KMS-11 (cell line): Measurements from ENCODE around the gene RTP5.

Experiments used
- H2AFZ ChIP-seq: fragments of 200-600 bp; sonication (generic); 2 replicates; pipeline ENCODE4 v1.6.1; 2016; ENCODE audit warnings: antibody characterized with exemption, mixed run types, low read depth
- H3K27ac ChIP-seq: fragments of 200-600 bp; sonication (generic); 2 replicates; pipeline ENCODE4 v1.6.1; 2016; ENCODE audit warnings: mild to moderate bottlenecking, mixed run types
- H3K27me3 ChIP-seq: fragments of 200-600 bp; sonication (generic); 2 replicates; pipeline ENCODE4 v1.6.1; 2017; ENCODE audit warnings: mild to moderate bottlenecking, low read depth, mixed run types, moderate library complexity; ENCODE audit not compliant: insufficient read depth
- H3K36me3 ChIP-seq: fragments of 200-600 bp; sonication (generic); 2 replicates; pipeline ENCODE4 v1.6.1; 2017; ENCODE audit warnings: mild to moderate bottlenecking, mixed run types; ENCODE audit not compliant: insufficient read depth
- H3K4me1 ChIP-seq: fragments of 200-600 bp; sonication (generic); 2 replicates; pipeline ENCODE4 v1.6.1; 2016; ENCODE audit warnings: mild to moderate bottlenecking, low read depth, mixed run types; ENCODE audit not compliant: poor library complexity, severe bottlenecking
- H3K4me2 ChIP-seq: fragments of 200-600 bp; sonication (generic); 2 replicates; pipeline ENCODE4 v1.7.0; 2016; ENCODE audit warnings: mild to moderate bottlenecking, mixed run types
- H3K4me3 ChIP-seq: fragments of 200-600 bp; sonication (generic); IDR thresholded peaks from 2 replicates; pipeline ENCODE4 v1.6.1; 2017; ENCODE audit warnings: low read depth, low read length, mixed read lengths; ENCODE audit not compliant: insufficient read depth
- H3K79me2 ChIP-seq: fragments of 200-600 bp; sonication (generic); 2 replicates; pipeline ENCODE4 v1.6.1; 2016; ENCODE audit warnings: low read depth, mixed run types; ENCODE audit not compliant: insufficient read depth
- H3K9ac ChIP-seq: fragments of 200-600 bp; sonication (generic); 2 replicates; pipeline ENCODE4 v1.6.1; 2016; ENCODE audit warnings: mild to moderate bottlenecking, mixed run types
- H4K20me1 ChIP-seq: fragments of 200-600 bp; sonication (generic); 2 replicates; pipeline ENCODE4 v1.6.1; 2016; ENCODE audit warnings: mild to moderate bottlenecking, mixed run types; ENCODE audit not compliant: insufficient read depth
- CTCF ChIP-seq: fragments of 200-600 bp; sonication (generic); conservative IDR thresholded peaks from 2 replicates; pipeline ENCODE4 v1.6.1; 2017; ENCODE audit warnings: low read depth, mild to moderate bottlenecking, antibody characterized with exemption, low read length, moderate library complexity, mixed read lengths

Gene RTP5

GRCh38 chr2:241834527-241835210, 34.9 kb upstream of the RTP5 start:
- H3K9ac ChIP-seq, result no peak overlapping the region
- H3K4me1 ChIP-seq, result no peaks in the 10 kb centered on the region
- no peak overlapping the region for H3K4me2 ChIP-seq
- TF ChIP-seq CTCF, result no peak
- no peak overlapping the region for H3K27ac ChIP-seq
- no peaks in the 10 kb centered on the region; the same call in 1 of the 2 replicates for H3K27me3 ChIP-seq
- no peaks in the 10 kb centered on the region for H4K20me1 ChIP-seq
- H3K79me2 ChIP-seq, result no peaks in the 10 kb centered on the region
- H2AFZ ChIP-seq, result no peak overlapping the region
- H3K4me3 ChIP-seq, result no peak overlapping the region
- no peaks in the 10 kb centered on the region for H3K36me3 ChIP-seq

DNA sequence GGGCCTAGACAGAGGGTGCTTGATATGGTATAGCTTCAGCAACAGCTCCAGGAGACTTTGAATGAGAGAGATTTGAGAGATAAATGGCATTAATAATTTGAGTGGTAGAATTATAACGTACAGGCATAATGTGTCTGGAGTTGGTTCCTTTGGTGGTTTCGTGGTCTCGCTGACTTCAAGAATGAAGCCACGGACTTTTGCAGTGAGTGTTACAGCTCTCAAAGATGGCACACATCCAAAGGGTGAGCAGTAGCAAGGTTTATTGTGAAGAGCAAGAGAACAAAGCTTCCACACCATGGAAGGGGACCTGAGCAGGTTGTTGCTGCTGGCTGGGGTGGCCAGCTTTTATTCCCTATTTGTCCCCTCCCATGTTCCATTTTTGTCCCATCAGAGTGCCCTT, 33.9 kb upstream of the RTP5 start:
- Histone ChIP-seq H4K20me1 (no peaks in the 10 kb centered on the region), H3K27ac (no peak overlapping the region), H3K4me2 (no peak overlapping the region), H3K4me3 (no peak overlapping the region), H3K27me3 (no peaks in the 10 kb centered on the region; the same call in none of the 2 replicates), H2AFZ (no peak overlapping the region), H3K79me2 (no peaks in the 10 kb centered on the region), H3K36me3 (no peaks in the 10 kb centered on the region), H3K4me1 (no peaks in the 10 kb centered on the region), H3K9ac (no peak overlapping the region)
- no peak for TF ChIP-seq CTCF

GRCh38 chr2:241836292-241836691, 33.2 kb upstream of the RTP5 start:
- no peak overlapping the region for H3K9ac ChIP-seq
- no peak overlapping the region for H2AFZ ChIP-seq

DNA sequence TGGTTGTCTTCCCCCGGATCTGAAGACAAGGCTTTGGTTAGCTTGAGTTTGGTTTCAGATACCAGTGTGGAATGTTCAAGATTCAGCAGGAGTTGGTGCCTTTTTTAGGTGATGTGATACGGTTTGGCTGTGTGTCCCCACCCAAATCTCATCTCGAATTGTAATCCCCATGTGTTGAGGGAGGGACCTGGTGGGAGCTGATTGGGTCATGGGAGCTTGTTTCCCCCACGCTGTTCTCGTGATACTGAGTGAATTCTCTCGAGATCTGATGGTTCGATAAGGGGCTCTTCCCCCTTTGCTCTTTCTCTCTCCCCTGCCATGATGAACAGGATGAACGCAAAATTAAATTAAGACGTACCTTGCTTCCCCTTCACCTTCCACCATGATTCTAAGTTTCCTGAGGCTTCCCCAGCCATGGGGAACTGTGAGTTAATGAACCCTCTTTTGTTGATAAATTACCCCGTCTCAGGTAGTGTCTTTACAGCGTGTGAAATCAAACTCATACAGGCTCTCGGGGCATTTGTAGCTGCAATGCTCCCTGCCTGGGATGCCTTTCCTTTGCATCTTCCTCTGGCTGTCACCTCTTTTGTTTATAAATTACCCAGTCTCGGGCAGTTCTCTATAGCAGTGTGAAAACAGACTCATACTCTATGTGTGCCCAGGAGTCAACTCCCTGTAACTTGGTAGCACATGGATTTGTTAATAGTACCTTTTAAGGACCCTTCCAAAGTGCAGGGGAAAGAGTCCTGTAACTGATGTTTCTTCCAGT, 32.1 kb upstream of the RTP5 start:
- H2AFZ ChIP-seq, result no peak overlapping the region
- no peak for TF ChIP-seq CTCF
- no peak overlapping the region for H3K4me2 ChIP-seq
- no peaks in the 10 kb centered on the region for H4K20me1 ChIP-seq
- H3K27me3 ChIP-seq, result no peaks in the 10 kb centered on the region; the same call in none of the 2 replicates
- H3K79me2 ChIP-seq, result no peaks in the 10 kb centered on the region
- H3K27ac ChIP-seq, result no peak overlapping the region
- H3K9ac ChIP-seq, result no peak overlapping the region
- H3K4me3 ChIP-seq, result no peak overlapping the region
- no peaks in the 10 kb centered on the region for H3K4me1 ChIP-seq
- H3K36me3 ChIP-seq, result no peaks in the 10 kb centered on the region

More at GRCh38 chr2:241836292-241836691, 33.2 kb upstream of the RTP5 start:
- no peak overlapping the region for H3K4me2 ChIP-seq
- H4K20me1 ChIP-seq, result no peaks in the 10 kb centered on the region
- no peak for TF ChIP-seq CTCF
- no peaks in the 10 kb centered on the region for H3K36me3 ChIP-seq
- H3K79me2 ChIP-seq, result no peaks in the 10 kb centered on the region
- no peak overlapping the region for H3K27ac ChIP-seq
- no peak overlapping the region for H3K4me3 ChIP-seq
- no peaks in the 10 kb centered on the region; the same call in none of the 2 replicates for H3K27me3 ChIP-seq
- H3K4me1 ChIP-seq, result no peaks in the 10 kb centered on the region
